GM12878 (cell line): ENCODE data around the gene GRIP2. TPM values are rescaled to one million over a fixed set of nuclear protein-coding genes. Genes with fewer than 3 reads are reported as not detected.

ENCODE experiments used
- ATAC-seq: fragments of 200-7000 bp; cut with Tn5 transposase; 3 replicates; pipeline ENCODE4 v1.9.1; 2020; ENCODE audit warnings: mild to moderate bottlenecking, moderate library complexity
- BruUV-seq: library from RNA; stranded (reverse); fragments of 400-500 nt; replicated peaks from 2 replicates; lab custom pipeline; 2021; lab: Mats Ljungman, UMichigan
- CTCF ChIA-PET: fragments of 300-600 bp; sonication (Branson Sonifier 250); formaldehyde crosslinking; extraction: SDS; loops from one replicate; lab custom pipeline; 2021; ENCODE audit warnings: inconsistent platforms; lab: Yijun Ruan, JAX
- POLR2A ChIA-PET: fragments of 350-600 bp; formaldehyde crosslinking; extraction: SDS; loops from one replicate; lab custom pipeline; 2021; ENCODE audit warnings: inconsistent platforms; lab: Charles Lee
- RAD21 ChIA-PET: fragments of 300-600 bp; sonication (Branson Sonifier 250); formaldehyde crosslinking; loops from one replicate; lab custom pipeline; 2023; ENCODE audit warnings: antibody characterized with exemption; ENCODE audit not compliant: unreplicated experiment; lab: Charles Lee
- SMC1A ChIA-PET: fragments of 300-600 bp; sonication (Branson Sonifier 250); formaldehyde crosslinking; loops from one replicate; lab custom pipeline; 2023; ENCODE audit not compliant: unreplicated experiment, uncharacterized antibody; lab: Charles Lee
- DNase-seq: peaks from one replicate; pipeline ENCODE4 v3.0.0-alpha.2; 2011; ENCODE audit warnings: low read depth, low spot score
- FAIRE-seq: peaks from 3 replicates; lab custom pipeline; 2011; peaks lifted over from hg19 to GRCh38; lab: Jason Lieb, UNC
- H2AFZ ChIP-seq: 2 replicates; pipeline ENCODE4 v1.6.0; 2011; ENCODE audit warnings: low read depth, low read length, control low read depth; ENCODE audit not compliant: control insufficient read depth
- H3K27ac ChIP-seq: 2 replicates; pipeline ENCODE4 v1.5.1; 2011; ENCODE audit warnings: control low read depth; ENCODE audit not compliant: control insufficient read depth, insufficient read depth
- H3K27me3 ChIP-seq, 2 experiments: replicated peaks in 1 of 2; 2 replicates each; pipeline versions ENCODE4 v1.6.0 to v1.6.1; 2011; ENCODE audit warnings: low read length in 1 of 2; ENCODE audit not compliant: control insufficient read depth in 2 of 2, insufficient read depth in 2 of 2
- H3K36me3 ChIP-seq, 2 experiments: 2 replicates each; pipeline ENCODE4 v1.5.1; 2011; ENCODE audit warnings: low read length in 1 of 2; ENCODE audit not compliant: control insufficient read depth in 2 of 2, insufficient read depth in 2 of 2
- H3K4me1 ChIP-seq: 2 replicates; pipeline ENCODE4 v1.6.1; 2011; ENCODE audit warnings: mild to moderate bottlenecking, low read length, moderate library complexity, mixed read lengths; ENCODE audit not compliant: control insufficient read depth, insufficient read depth
- H3K4me2 ChIP-seq: 2 replicates; pipeline ENCODE4 v1.6.0; 2011; ENCODE audit warnings: control low read depth; ENCODE audit not compliant: control insufficient read depth, insufficient read depth
- H3K4me3 ChIP-seq: fragments of 200-600 bp; sonication (generic); 2 replicates; pipeline ENCODE4 v1.5.1; 2016
- H3K79me2 ChIP-seq: 2 replicates; pipeline ENCODE4 v1.6.0; 2011; ENCODE audit warnings: low read length; ENCODE audit not compliant: control insufficient read depth, insufficient read depth
- H3K9ac ChIP-seq: 2 replicates; pipeline ENCODE4 v1.8.0; 2011; ENCODE audit warnings: low read length, control low read depth, mixed read lengths; ENCODE audit not compliant: control insufficient read depth, insufficient read depth
- H3K9me3 ChIP-seq: replicated peaks from 3 replicates; pipeline ENCODE4 v1.5.1; 2011; ENCODE audit warnings: mild to moderate bottlenecking, low read length; ENCODE audit not compliant: control insufficient read depth, insufficient read depth
- H4K20me1 ChIP-seq: 2 replicates; pipeline ENCODE4 v1.6.0; 2011; ENCODE audit not compliant: control insufficient read depth, insufficient read depth
- BCL11A ChIP-seq: IDR thresholded peaks from 2 replicates; pipeline ENCODE4 v1.6.1; 2011; ENCODE audit warnings: low read depth, low read length
- CEBPB ChIP-seq, 2 experiments: fragments of 150-350 bp in 1 of 2; IDR thresholded peaks; 2 replicates each; pipeline ENCODE4 v1.6.1; 2012 to 2014; ENCODE audit warnings: low read depth in 2 of 2, low read length in 2 of 2, borderline replicate concordance in 1 of 2, inconsistent platforms in 1 of 2
- CTCF ChIP-seq, 3 experiments: IDR thresholded peaks in 2 of 3; conservative IDR thresholded peaks in 1 of 3; 2 replicates each; pipeline ENCODE4 v1.5.1; 2011; ENCODE audit warnings: low read depth in 3 of 3, low read length in 3 of 3, mild to moderate bottlenecking in 3 of 3, control low read depth in 2 of 3, moderate library complexity in 2 of 3, inconsistent platforms in 1 of 3, mixed read lengths in 1 of 3; ENCODE audit not compliant: control insufficient read depth in 2 of 3, insufficient read depth in 1 of 3; ENCODE audit errors: extremely low read depth in 1 of 3
- E2F4 ChIP-seq: IDR thresholded peaks from 2 replicates; pipeline ENCODE4 v1.6.1; 2012; ENCODE audit warnings: low read depth, low read length, improper control_type of control experiment
- IKZF2 ChIP-seq, 2 experiments: fragments of 450-650 bp; IDR thresholded peaks; 2 replicates each; pipeline ENCODE4 v1.6.1; 2017; ENCODE audit warnings: mild to moderate bottlenecking in 2 of 2, moderate library complexity in 2 of 2
- JUND ChIP-seq: IDR thresholded peaks from 2 replicates; pipeline ENCODE4 v1.6.1; 2012; ENCODE audit warnings: low read depth, mild to moderate bottlenecking, low read length, improper control_type of control experiment, moderate library complexity
- KDM1A ChIP-seq: fragments of 200-600 bp; sonication (generic); IDR thresholded peaks from 2 replicates; pipeline ENCODE4 v1.6.1; 2016; ENCODE audit warnings: borderline replicate concordance
- NR2C1 ChIP-seq: fragments of 450-650 bp; IDR thresholded peaks from 2 replicates; pipeline ENCODE4 v1.6.1; 2017; ENCODE audit warnings: antibody characterized with exemption, mild to moderate bottlenecking, moderate library complexity
- NR2F1 ChIP-seq: fragments of 450-650 bp; conservative IDR thresholded peaks from 2 replicates; pipeline ENCODE4 v1.6.1; 2017; ENCODE audit warnings: mild to moderate bottlenecking
- RELA ChIP-seq: fragments of 450-650 bp; IDR thresholded peaks from 2 replicates; pipeline ENCODE4 v1.8.0; 2014; ENCODE audit warnings: borderline replicate concordance; ENCODE audit not compliant: partially characterized antibody
- RFX5 ChIP-seq: IDR thresholded peaks from 2 replicates; pipeline ENCODE4 v1.6.1; 2011; ENCODE audit warnings: low read depth, low read length, improper control_type of control experiment
- RUNX3 ChIP-seq: IDR thresholded peaks from 2 replicates; pipeline ENCODE4 v1.6.1; 2012; ENCODE audit warnings: low read length, inconsistent platforms
- STAT3 ChIP-seq: IDR thresholded peaks from 2 replicates; pipeline ENCODE4 v1.6.1; 2011; ENCODE audit warnings: low read depth, low read length, improper control_type of control experiment
- SUPT20H ChIP-seq: IDR thresholded peaks from 2 replicates; pipeline ENCODE4 v1.6.1; 2011; ENCODE audit warnings: low read depth, mild to moderate bottlenecking, low read length, moderate library complexity, borderline replicate concordance; ENCODE audit not compliant: control insufficient read depth
- TARDBP ChIP-seq: IDR thresholded peaks from 2 replicates; pipeline ENCODE4 v1.6.1; 2016; ENCODE audit warnings: borderline replicate concordance
- ZNF217 ChIP-seq: fragments of 450-650 bp; IDR thresholded peaks from 2 replicates; pipeline ENCODE4 v1.6.1; 2017; ENCODE audit warnings: antibody characterized with exemption, mild to moderate bottlenecking
- ZNF384 ChIP-seq: IDR thresholded peaks from 2 replicates; pipeline ENCODE4 v1.6.1; 2012; ENCODE audit warnings: low read depth, mild to moderate bottlenecking, low read length, improper control_type of control experiment, borderline replicate concordance
- WGBS: methylation state at CpG from one replicate; pipeline ENCODE4 v1.1.6; 2016; ENCODE audit warnings: low lambda C conversion rate; ENCODE audit not compliant: insufficient replicate concordance, insufficient coverage; ENCODE audit errors: missing lambda C conversion rate; 5-methylcytosine and 5-hydroxymethylcytosine counted together
- in situ Hi-C: fragments of 300-500 bp; cut with MboI; formaldehyde crosslinking; loops from 9 replicates; pipeline ENCODE4 v1.14.3; 2018; ENCODE audit warnings: mixed read lengths
- intact Hi-C: fragments of 100-400 bp; cut with micrococcal nuclease; formaldehyde crosslinking; loops from one replicate; pipeline ENCODE4 v1.14.2; 2022; ENCODE audit not compliant: unreplicated experiment
- polyA plus RNA-seq, 11 experiments: library from polyadenylated mRNA; depleted of rRNA in 4 of 11; unstranded in 6 of 11; stranded (reverse) in 5 of 11; fragments of >200 nt; fragmentation: Nextera tagmentation in 4 of 11; fragmentation: Illumina TruSeq in 1 of 11; extraction: Ambion mirVana in 4 of 11; extraction: Trizol in 1 of 11; gene quantifications; 1 replicate in 1 of 11; 2 replicates in 10 of 11; pipeline versions ENCODE4 v1.2.1 to v1.2.3, GENCODE V29; 2011 to 2016; ENCODE audit warnings: inconsistent platforms in 2 of 11, missing spikeins in 2 of 11, low read depth in 1 of 11
- total RNA-seq, 4 experiments: library from RNA; depleted of rRNA in 3 of 4; stranded (reverse); fragments of >200 nt in 3 of 4; fragmentation: Illumina TruSeq in 1 of 4; extraction: Trizol in 1 of 4; gene quantifications; 2 replicates each; pipeline versions ENCODE4 v1.2.1 to v1.2.3, GENCODE V29; 2013 to 2021

GRIP2 gene
- total and polyA plus RNA-seq, 10 of the 15 experiments (the other 5 are each of a cell fraction or from before 2014, with no cell fraction given): not detected

GRCh38 chr3:14497321-14497720, 42.8 kb downstream of the GRIP2 start:
- H3K27me3 ChIP-seq: no peaks in the 10 kb centered on the region
- SMC1A ChIA-PET: no interaction called here
- no peaks in the 10 kb centered on the region; the same call in 2 of the 3 replicates for H3K9me3 ChIP-seq
- no peak overlapping the region for H3K9ac ChIP-seq
- H3K4me3 ChIP-seq: no peak overlapping the region
- H3K79me2 ChIP-seq: no peaks in the 10 kb centered on the region
- RAD21 ChIA-PET: no interaction called here
- H4K20me1 ChIP-seq: no peaks in the 10 kb centered on the region
- no peak overlapping the region for H3K27ac ChIP-seq
- no peak for DNase-seq
- in situ Hi-C loops: no loop called here
- no peak overlapping the region for H3K4me2 ChIP-seq
- no peak for TF ChIP-seq RFX5
- no peak for TF ChIP-seq RUNX3
- no peak for TF ChIP-seq STAT3
- no peak for TF ChIP-seq JUND
- no peak for TF ChIP-seq CEBPB (IDR thresholded peaks at IDR 0.05; ENCODE audit: borderline replicate concordance in 1 of 2, low read depth in 2 of 2, low read length in 2 of 2)
- no peak for TF ChIP-seq SUPT20H
- TF ChIP-seq, all 136 proteins: peak for 0
- BruUV-seq: no TSS peak
- ChIA-PET CTCF (interaction anchor here (1.4 kb wide), 1 partner anchor 11 kb away, joined by 4 read pairs; no protein-coding TSS in a partner anchor), POLR2A (no interaction called here)
- Histone ChIP-seq H3K36me3 (no peaks in the 10 kb centered on the region), H3K4me1 (no peaks in the 10 kb centered on the region), H2AFZ (no peak overlapping the region)
- FAIRE-seq (no peak), ATAC-seq (no peak)
- 49% methylated on average over 10 of the region's 10 CpGs for WGBS
- intact Hi-C loops: no loop called here

GRCh38 chr3:14496351-14496750, 43.8 kb downstream of the GRIP2 start:
- no peak for ATAC-seq
- no peak overlapping the region for H3K9ac ChIP-seq
- TF ChIP-seq BCL11A (no peak), RELA (no peak), TARDBP (no peak), IKZF2 (IDR thresholded peaks at IDR 0.05) (no peak), ZNF384 (no peak), KDM1A (no peak), NR2F1 (no peak), E2F4 (no peak), NR2C1 (no peak), ZNF217 (no peak), CTCF (IDR thresholded peaks at IDR 0.05 in 2 of 3, conservative IDR thresholded peaks at IDR 0.05 in 1 of 3; ENCODE audit: control insufficient read depth in 2 of 3, extremely low read depth in 1 of 3, insufficient read depth in 1 of 3, low read depth in 3 of 3, low read length in 3 of 3) (no peak)

More at GRCh38 chr3:14496351-14496750, 43.8 kb downstream of the GRIP2 start:
- DNase-seq (no peak), FAIRE-seq (no peak)
- SMC1A ChIA-PET: no interaction called here
- Histone ChIP-seq H3K4me1 (no peaks in the 10 kb centered on the region), H3K79me2 (no peaks in the 10 kb centered on the region), H3K27ac (no peak overlapping the region), H3K27me3 (no peaks in the 10 kb centered on the region), H4K20me1 (no peaks in the 10 kb centered on the region), H3K36me3 (no peaks in the 10 kb centered on the region; a peak in 1 of 4 replicates), H3K9me3 (no peaks in the 10 kb centered on the region), H3K4me2 (no peak overlapping the region), H3K4me3 (no peak overlapping the region), H2AFZ (no peak overlapping the region)
- in situ Hi-C loops (no loop called here), intact Hi-C loops (no loop called here)
- CTCF ChIA-PET: interaction anchor here (1.3 to 1.4 kb wide), 2 partner anchors 11 to 13 kb away, joined by 3 to 4 read pairs; no protein-coding TSS in a partner anchor
- POLR2A ChIA-PET: no interaction called here
- BruUV-seq: no TSS peak
- RAD21 ChIA-PET: no interaction called here
- 67% methylated on average over 9 of the region's 9 CpGs for WGBS
